Activated CD4-positive, alpha-beta memory T cell treated with anti-CD3 and anti-CD28 coated beads, Interleukin-2, amount 10 ng/mL, durations not matched to agents 7 days and 5 days (primary cell): Measurements from ENCODE around the gene MRPL17. TPM values are rescaled to one million over a fixed set of nuclear protein-coding genes. Genes with fewer than 3 reads are reported as not detected.
"Not testable (repeated sequence)": the region's sequence is repeated elsewhere in the genome, so short reads cannot be mapped to it uniquely, and the experiment has no call there.

Experiments
- CTCF ChIA-PET: fragments of 350-600 bp; sonication (Branson Sonifier 250); formaldehyde crosslinking; loops from one replicate; lab custom pipeline; 2021; ENCODE audit warnings: antibody characterized with exemption, inconsistent platforms; lab: Charles Lee
- POLR2A ChIA-PET: fragments of 350-600 bp; sonication (Branson Sonifier 250); formaldehyde crosslinking; loops from one replicate; lab custom pipeline; 2021; ENCODE audit warnings: antibody characterized with exemption; lab: Charles Lee
- DNase-seq: peaks from one replicate; pipeline ENCODE4 v3.0.0-alpha.2; 2020
- H3K27ac Mint-ChIP-seq: one replicate; pipeline ENCODE4 v1.8.0; 2021; ENCODE audit warnings: mild to moderate bottlenecking, mixed read lengths
- H3K27me3 Mint-ChIP-seq: one replicate; pipeline ENCODE4 v1.8.0; 2021; ENCODE audit warnings: mixed read lengths
- H3K36me3 Mint-ChIP-seq: one replicate; pipeline ENCODE4 v1.8.0; 2021; ENCODE audit warnings: low read depth, mixed read lengths
- H3K4me1 Mint-ChIP-seq: one replicate; pipeline ENCODE4 v1.8.0; 2021; ENCODE audit warnings: mixed read lengths
- H3K4me3 Mint-ChIP-seq: one replicate; pipeline ENCODE4 v1.8.0; 2021; ENCODE audit warnings: mild to moderate bottlenecking, mixed read lengths
- H3K9me3 Mint-ChIP-seq: one replicate; pipeline ENCODE4 v1.8.0; 2021; ENCODE audit warnings: mixed read lengths
- total RNA-seq, 2 experiments: library from RNA; stranded (reverse); gene quantifications; one replicate each; pipeline ENCODE4 v1.2.3, GENCODE V29; 2021

Gene MRPL17
- total RNA-seq, 2 experiments from 2014 or later: 54.1 to 56.3 TPM

GRCh38 chr11:6701955-6702354 is 18.8 kb upstream of the MRPL17 start:
- H3K27ac Mint-ChIP-seq, H3K27me3 Mint-ChIP-seq, H3K9me3 Mint-ChIP-seq, H3K4me1 Mint-ChIP-seq, DNase-seq, H3K4me3 Mint-ChIP-seq, POLR2A ChIA-PET: not testable (repeated sequence)
- peaks cover 36% of the 10 kb centered on the region for H3K36me3 Mint-ChIP-seq
- CTCF ChIA-PET: interaction anchor here (1.5 kb wide), 1 partner anchor 53 kb away, joined by 9 read pairs; no protein-coding TSS in a partner anchor

- CTCF ChIA-PET: interaction anchor here (0.6 to 3.5 kb wide), 10 partner anchors 10 to 532 kb away, joined by 3 to 26 read pairs (median 4); no protein-coding TSS in a partner anchor
- no peaks in the 10 kb centered on the region for H3K9me3 Mint-ChIP-seq
- peaks cover 24% of the 10 kb centered on the region for H3K36me3 Mint-ChIP-seq
- H3K4me1 Mint-ChIP-seq: peaks cover 33% of the 10 kb centered on the region
- H3K4me3 Mint-ChIP-seq: no peak overlapping the region
- peak overlapping the region; percentile 1 for H3K27ac Mint-ChIP-seq
- POLR2A ChIA-PET: interaction anchor here (1.7 to 3.0 kb wide), 2 partner anchors 84 to 214 kb away, joined by 5 to 10 read pairs; partner anchors contain the start of genes ARFIP2, TAF10 and TIMM10B
- DNase-seq: no peak
- H3K27me3 Mint-ChIP-seq: no peaks in the 10 kb centered on the region
Measured at GRCh38 chr11:6695377-6695776, 12.2 kb upstream of the MRPL17 start.

GRCh38 chr11:6694229-6694535 is 11.0 kb upstream of the MRPL17 start:
- CTCF ChIA-PET: interaction anchor here (0.7 to 3.5 kb wide), 13 partner anchors 11 to 497 kb away, joined by 3 to 26 read pairs (median 5); no protein-coding TSS in a partner anchor
- no peaks in the 10 kb centered on the region for H3K27me3 Mint-ChIP-seq
- POLR2A ChIA-PET: interaction anchor here (3.0 kb wide), 1 partner anchor 213 kb away, joined by 10 read pairs; the partner anchor contains the start of genes ARFIP2 and TIMM10B
- H3K36me3 Mint-ChIP-seq: peaks cover 22% of the 10 kb centered on the region
- DNase-seq: no peak
- peaks cover 33% of the 10 kb centered on the region for H3K4me1 Mint-ChIP-seq
- H3K4me3 Mint-ChIP-seq: no peak overlapping the region
- peak overlapping the region; percentile 44 for H3K27ac Mint-ChIP-seq
- H3K9me3 Mint-ChIP-seq: no peaks in the 10 kb centered on the region

GRCh38 chr11:6693342-6694228 is 10.4 kb upstream of the MRPL17 start:
- Mint-ChIP-seq H3K4me1 (peaks cover 33% of the 10 kb centered on the region), H3K36me3 (peaks cover 21% of the 10 kb centered on the region), H3K27ac (peak overlapping the region; percentile 44), H3K27me3 (no peaks in the 10 kb centered on the region), H3K4me3 (no peak overlapping the region), H3K9me3 (no peaks in the 10 kb centered on the region)
- DNase-seq: peak; percentile 72
- POLR2A ChIA-PET: interaction anchor here (3.0 kb wide), 1 partner anchor 212 kb away, joined by 10 read pairs; the partner anchor contains the start of genes ARFIP2 and TIMM10B
- CTCF ChIA-PET: interaction anchor here (0.7 to 3.5 kb wide), 13 partner anchors 12 to 496 kb away, joined by 3 to 26 read pairs (median 5); no protein-coding TSS in a partner anchor

- no peak overlapping the region for H3K27ac Mint-ChIP-seq
- H3K9me3 Mint-ChIP-seq: no peaks in the 10 kb centered on the region
- no peak for DNase-seq
- peaks cover 12% of the 10 kb centered on the region for H3K36me3 Mint-ChIP-seq
- ChIA-PET POLR2A (no interaction called here), CTCF (no interaction called here)
- H3K27me3 Mint-ChIP-seq: no peaks in the 10 kb centered on the region
- H3K4me3 Mint-ChIP-seq: no peak overlapping the region
- H3K4me1 Mint-ChIP-seq: peaks cover 33% of the 10 kb centered on the region
Measured at GRCh38 chr11:6692128-6692527, 9.0 kb upstream of the MRPL17 start.

GRCh38 chr11:6690431-6691132 is 7.4 kb upstream of the MRPL17 start:
- POLR2A ChIA-PET, H3K9me3 Mint-ChIP-seq, DNase-seq, H3K27me3 Mint-ChIP-seq, H3K4me3 Mint-ChIP-seq, H3K27ac Mint-ChIP-seq, CTCF ChIA-PET: not testable (repeated sequence)
- H3K36me3 Mint-ChIP-seq: peaks cover 12% of the 10 kb centered on the region
- peaks cover 27% of the 10 kb centered on the region for H3K4me1 Mint-ChIP-seq

GRCh38 chr11:6687876-6688275 is 4.7 kb upstream of the MRPL17 start:
- no peak overlapping the region for H3K27ac Mint-ChIP-seq
- H3K4me3 Mint-ChIP-seq: no peak overlapping the region
- ChIA-PET CTCF (interaction anchor here (0.6 to 1.7 kb wide), 4 partner anchors 9 to 156 kb away, joined by 3 to 7 read pairs (median 6); no protein-coding TSS in a partner anchor), POLR2A (interaction anchor here (1.0 to 1.5 kb wide), 2 partner anchors 66 to 68 kb away, joined by 3 read pairs; partner anchors contain the start of gene TPP1)
- no peaks in the 10 kb centered on the region for H3K27me3 Mint-ChIP-seq
- H3K36me3 Mint-ChIP-seq: peaks cover 16% of the 10 kb centered on the region
- H3K4me1 Mint-ChIP-seq: peaks cover 12% of the 10 kb centered on the region
- DNase-seq: no peak
- no peaks in the 10 kb centered on the region for H3K9me3 Mint-ChIP-seq

- Mint-ChIP-seq H3K27me3 (no peaks in the 10 kb centered on the region), H3K4me1 (peaks cover 21% of the 10 kb centered on the region), H3K36me3 (peaks cover 26% of the 10 kb centered on the region), H3K27ac (no peak overlapping the region), H3K9me3 (no peaks in the 10 kb centered on the region), H3K4me3 (no peak overlapping the region)
- no peak for DNase-seq
- ChIA-PET CTCF (interaction anchor here (0.7 kb wide), 1 partner anchor 157 kb away, joined by 3 read pairs; no protein-coding TSS in a partner anchor), POLR2A (interaction anchor here (1.3 kb wide), 1 partner anchor 74 kb away, joined by 4 read pairs; the partner anchor contains the start of gene TAF10)
Measured at GRCh38 chr11:6686006-6686405, 2.9 kb upstream of the MRPL17 start.

- Mint-ChIP-seq H3K4me1 (peaks cover 30% of the 10 kb centered on the region), H3K36me3 (peaks cover 34% of the 10 kb centered on the region), H3K4me3 (peak overlapping the region; percentile 96), H3K27ac (peak overlapping the region; percentile 95)
- not testable (repeated sequence) for DNase-seq, H3K9me3 Mint-ChIP-seq, H3K27me3 Mint-ChIP-seq
- POLR2A ChIA-PET: interaction anchor here (0.6 to 4.2 kb wide), 13 partner anchors 11 to 447 kb away, joined by 3 to 49 read pairs (median 11); partner anchors contain the start of genes APBB1, ARFIP2, ILK and RRP8
- CTCF ChIA-PET: interaction anchor here (1.0 to 4.7 kb wide), 20 partner anchors 12 to 305 kb away, joined by 3 to 64 read pairs (median 8); partner anchors contain the start of genes ARFIP2, ILK, RRP8 and TAF10
Measured at GRCh38 chr11:6684068-6684467, 928 bp upstream of the MRPL17 start.

- ChIA-PET POLR2A (interaction anchor here (1.4 to 4.2 kb wide), 8 partner anchors 10 to 201 kb away, joined by 3 to 49 read pairs (median 24); partner anchors contain the start of genes ARFIP2, ILK, RRP8 and TAF10), CTCF (interaction anchor here (0.7 to 4.7 kb wide), 28 partner anchors 10 to 304 kb away, joined by 3 to 64 read pairs (median 7); partner anchors contain the start of genes ARFIP2, ILK, RRP8 and TAF10)
- peaks cover 40% of the 10 kb centered on the region for H3K36me3 Mint-ChIP-seq
- peaks cover 31% of the 10 kb centered on the region for H3K4me1 Mint-ChIP-seq
- H3K9me3 Mint-ChIP-seq: no peaks in the 10 kb centered on the region
- H3K27ac Mint-ChIP-seq: peak overlapping the region; percentile 95
- DNase-seq: no peak
- H3K4me3 Mint-ChIP-seq: peak overlapping the region; percentile 96
- no peaks in the 10 kb centered on the region for H3K27me3 Mint-ChIP-seq
Measured at GRCh38 chr11:6682591-6682935, 577 bp downstream of the MRPL17 start.

- peak overlapping the region; percentile 95 for H3K27ac Mint-ChIP-seq
- ChIA-PET POLR2A (interaction anchor here (1.0 to 4.2 kb wide), 8 partner anchors 9 to 80 kb away, joined by 3 to 49 read pairs (median 24); partner anchors contain the start of genes ILK, RRP8, TAF10 and TPP1), CTCF (interaction anchor here (1.6 to 4.7 kb wide), 7 partner anchors 9 to 238 kb away, joined by 4 to 64 read pairs (median 30); partner anchors contain the start of genes ILK, RRP8 and TAF10)
- DNase-seq: peak; percentile 29
- H3K4me3 Mint-ChIP-seq: peak overlapping the region; percentile 96
- H3K27me3 Mint-ChIP-seq: no peaks in the 10 kb centered on the region
- peaks cover 31% of the 10 kb centered on the region for H3K4me1 Mint-ChIP-seq
- peaks cover 40% of the 10 kb centered on the region for H3K36me3 Mint-ChIP-seq
- H3K9me3 Mint-ChIP-seq: no peaks in the 10 kb centered on the region
Measured at GRCh38 chr11:6681949-6682348, 1.2 kb downstream of the MRPL17 start.

- Mint-ChIP-seq H3K27ac (no peak overlapping the region), H3K27me3 (no peaks in the 10 kb centered on the region), H3K36me3 (peaks cover 40% of the 10 kb centered on the region), H3K9me3 (no peaks in the 10 kb centered on the region), H3K4me3 (peak overlapping the region; percentile 96), H3K4me1 (peaks cover 31% of the 10 kb centered on the region)
- CTCF ChIA-PET: interaction anchor here (1.2 to 4.7 kb wide), 6 partner anchors 9 to 238 kb away, joined by 3 to 64 read pairs (median 19); partner anchors contain the start of genes ILK and RRP8
- POLR2A ChIA-PET: interaction anchor here (1.0 to 4.2 kb wide), 9 partner anchors 9 to 151 kb away, joined by 3 to 49 read pairs (median 13); partner anchors contain the start of genes ILK, RRP8, TAF10 and TPP1
- no peak for DNase-seq
Measured at GRCh38 chr11:6681505-6681904, 1.6 kb downstream of the MRPL17 start.
